GM21381 (cell line): ENCODE results near the gene BACH2.
A peak's percentile ranks its signal among the peaks of the same experiment; 100 is the strongest.
"Not testable (repeated sequence)": the region's sequence is repeated elsewhere in the genome, so short reads cannot be mapped to it uniquely, and the experiment has no call there.

Source experiments
- ATAC-seq: cut with Tn5 transposase; IDR thresholded peaks from one replicate; pipeline ENCODE4 v1.9.1; 2021; ENCODE audit warnings: mild to moderate bottlenecking, moderate library complexity; ENCODE audit not compliant: unreplicated experiment

The BACH2 gene

DNA sequence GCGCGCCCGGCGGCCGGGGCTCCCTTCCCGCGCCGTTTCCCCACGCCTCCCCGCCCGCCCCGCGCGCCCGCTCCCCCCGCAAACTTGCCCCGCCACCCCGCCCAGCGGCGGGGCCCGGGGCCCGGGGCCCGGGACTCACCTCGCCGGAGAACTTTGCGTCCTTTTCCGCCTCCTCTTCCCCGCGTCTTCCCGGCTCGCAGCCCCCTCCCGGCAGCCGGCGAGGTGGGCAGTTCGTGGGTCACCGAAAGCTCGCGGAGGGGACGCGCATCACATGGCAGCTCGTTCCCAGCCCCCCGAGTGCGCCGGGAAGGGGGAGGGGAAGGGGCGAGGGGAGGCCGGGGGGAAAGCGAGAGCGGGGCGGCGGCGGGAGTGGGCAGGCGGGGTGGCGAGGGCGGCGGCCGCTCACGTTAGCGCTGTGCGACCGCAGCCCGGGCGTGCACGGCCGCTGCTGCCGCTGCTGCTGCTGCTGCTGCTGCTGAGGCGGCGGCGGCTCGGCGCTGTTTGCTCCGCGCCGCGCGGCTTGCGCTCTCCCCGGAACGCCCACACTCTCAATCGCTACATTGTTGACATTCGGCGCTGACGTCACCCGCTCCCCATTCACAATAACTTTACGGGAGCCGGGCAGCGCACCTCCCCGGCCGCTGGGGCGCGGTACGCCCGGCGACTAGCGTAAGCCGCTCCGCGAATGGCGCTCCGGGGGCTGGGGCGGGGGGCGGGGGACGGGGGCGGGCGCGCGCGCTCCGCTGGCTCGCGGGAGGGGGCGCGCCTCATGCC is at the start of gene BACH2:
Gene BACH2 (minus strand): TSS at position 503 of the 774 bp plus-strand sequence. CDS start 287,999 bp downstream, outside the sequence.
- ATAC-seq = peak; percentile 77

GRCh38 chr6:90343576-90343975 is 46.9 kb upstream of the BACH2 start:
- no peak for ATAC-seq

DNA sequence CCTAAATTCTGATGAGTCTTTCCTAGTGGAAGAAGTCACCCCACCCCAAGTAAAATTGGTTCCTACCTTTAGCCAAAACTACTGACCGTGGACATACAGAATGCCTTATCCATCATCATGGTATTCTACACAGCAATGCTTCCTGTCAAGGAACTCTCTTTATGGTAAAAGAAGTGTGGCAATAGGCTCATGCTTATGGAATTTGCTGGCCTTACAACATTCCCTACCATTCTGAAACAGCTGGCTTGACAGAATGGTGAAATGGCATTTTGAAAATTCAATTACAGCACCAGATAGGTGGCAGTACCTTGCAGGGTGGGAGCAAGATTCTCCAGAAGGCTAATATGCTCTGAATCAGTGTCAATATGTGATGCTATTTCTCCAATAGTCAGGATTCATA is 41.8 kb upstream of the BACH2 start:
- ATAC-seq = no peak

DNA sequence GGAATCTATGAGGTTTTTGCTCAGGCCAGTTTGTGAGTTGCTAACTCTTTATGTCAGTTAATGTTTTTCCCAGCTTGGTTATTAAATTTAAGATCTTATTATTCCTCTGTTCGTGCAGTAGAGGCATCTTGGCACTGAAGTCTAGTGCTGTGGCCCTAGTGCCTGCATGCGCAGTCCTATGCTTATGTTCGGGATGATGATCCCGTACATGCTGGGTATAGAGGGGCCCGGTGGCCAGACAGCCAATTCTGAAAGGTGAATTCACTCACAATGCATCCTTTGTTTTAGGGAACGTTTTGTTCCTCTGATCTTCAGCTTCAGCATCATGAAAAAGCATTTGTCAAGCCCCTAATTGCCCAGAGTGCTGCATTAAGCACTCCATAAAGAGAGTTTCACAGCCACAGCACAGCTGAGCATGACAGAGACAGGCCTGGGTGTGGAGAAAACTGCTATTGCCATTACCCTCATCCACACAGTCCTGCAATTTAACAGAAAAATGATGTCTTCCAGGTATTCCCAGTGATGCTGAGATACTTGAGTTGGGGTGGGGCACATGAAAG is 39.8 kb upstream of the BACH2 start:
- ATAC-seq = no peak

DNA sequence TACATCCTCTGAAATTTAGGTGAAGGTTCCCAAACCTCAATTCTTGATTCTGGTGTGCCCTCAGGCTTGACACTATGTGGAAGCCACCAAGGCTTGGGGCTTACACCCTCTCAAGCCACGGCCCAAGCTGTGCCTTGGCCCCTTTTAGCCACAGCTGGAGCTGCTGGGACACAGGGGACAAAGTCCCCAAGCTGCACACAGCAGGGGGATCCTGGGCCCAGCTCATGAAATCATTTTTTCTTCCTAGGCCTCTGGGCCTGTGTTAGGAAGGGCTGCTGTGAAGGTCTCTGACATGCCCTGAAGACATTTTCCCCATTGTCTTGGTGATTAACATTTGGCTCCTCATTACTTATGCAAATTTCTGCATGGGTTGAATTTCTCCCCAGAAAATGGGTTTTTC is 37.3 kb upstream of the BACH2 start:
- ATAC-seq = no peak

- ATAC-seq = not testable (repeated sequence)
Observed at GRCh38 chr6:90332978-90333543, 36.4 kb upstream of the BACH2 start.

- no peak for ATAC-seq
Observed at GRCh38 chr6:90329386-90330077, 32.9 kb upstream of the BACH2 start.

DNA sequence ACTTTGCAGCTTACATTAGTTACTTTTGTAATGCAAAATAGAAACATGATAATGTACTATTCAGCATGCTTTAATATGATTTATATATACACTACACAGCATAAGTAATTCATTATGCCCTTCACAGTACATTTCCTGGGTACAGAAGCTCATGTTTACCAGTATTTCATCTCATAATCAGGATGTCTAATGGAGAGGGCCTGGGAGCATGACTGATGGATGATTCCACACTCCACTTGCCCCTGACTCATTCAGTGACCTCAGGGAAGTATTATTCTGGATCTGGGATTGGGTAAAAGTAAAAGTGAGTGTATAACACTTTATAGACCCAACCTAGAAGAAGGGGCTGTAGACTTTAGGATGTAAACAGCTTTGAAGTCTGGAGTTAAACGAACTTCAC is 31.4 kb upstream of the BACH2 start:
- no peak for ATAC-seq

DNA sequence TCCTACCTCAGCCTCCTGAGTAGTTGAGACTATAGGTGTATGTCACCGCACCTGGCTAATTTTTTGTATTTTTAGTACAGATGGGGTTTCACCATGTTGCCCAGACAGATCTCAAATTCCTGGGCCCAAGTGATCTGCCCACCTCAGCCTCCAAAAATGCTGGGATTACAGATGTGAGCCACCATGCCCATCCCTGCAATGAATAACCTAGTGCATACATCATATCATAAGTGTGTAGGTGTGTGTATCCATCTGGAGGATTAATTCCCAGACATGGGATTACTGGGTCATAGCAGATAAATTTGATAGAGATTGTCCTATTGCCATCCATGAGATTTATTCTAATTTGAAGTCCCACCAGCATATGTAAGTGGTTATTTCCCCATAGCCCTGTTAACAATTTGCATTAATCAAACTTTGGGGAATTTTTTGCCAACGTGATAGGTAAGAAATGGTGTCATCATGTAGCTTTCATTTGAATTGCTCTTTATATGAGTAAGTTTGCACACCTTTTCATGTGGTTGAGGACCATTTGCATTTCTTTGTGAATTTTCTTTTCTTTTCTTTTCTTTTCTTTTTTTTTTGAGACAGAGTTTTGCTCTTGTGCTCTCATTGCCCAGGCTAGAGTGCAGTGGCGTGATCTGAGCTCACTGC is 29.9 kb upstream of the BACH2 start:
- no peak for ATAC-seq

GRCh38 chr6:90323706-90324105 is 27.1 kb upstream of the BACH2 start:
- no peak for ATAC-seq

DNA sequence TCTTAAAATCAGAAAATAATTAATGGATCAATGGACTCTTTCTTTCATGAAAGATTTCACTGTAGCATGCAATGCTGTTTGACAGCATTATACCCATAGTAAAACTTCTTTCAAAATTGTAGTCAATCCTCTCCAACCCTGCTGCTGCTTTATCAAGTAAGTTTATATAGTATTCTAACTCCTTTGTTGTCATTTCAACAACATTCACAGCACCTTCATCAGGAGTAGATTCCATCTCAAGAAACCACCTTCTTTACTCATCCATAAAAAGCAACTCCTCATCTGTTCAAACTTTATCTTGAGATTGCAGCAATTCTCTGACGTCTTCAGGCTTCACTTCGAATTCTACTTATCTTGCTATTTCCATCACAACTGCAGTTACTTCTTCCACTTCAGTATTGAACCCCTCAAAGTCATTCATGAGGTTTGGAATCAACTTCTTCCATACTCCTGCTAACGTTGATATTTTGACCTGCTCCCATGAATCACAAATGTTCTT is 26.4 kb upstream of the BACH2 start:
- no peak for ATAC-seq

DNA sequence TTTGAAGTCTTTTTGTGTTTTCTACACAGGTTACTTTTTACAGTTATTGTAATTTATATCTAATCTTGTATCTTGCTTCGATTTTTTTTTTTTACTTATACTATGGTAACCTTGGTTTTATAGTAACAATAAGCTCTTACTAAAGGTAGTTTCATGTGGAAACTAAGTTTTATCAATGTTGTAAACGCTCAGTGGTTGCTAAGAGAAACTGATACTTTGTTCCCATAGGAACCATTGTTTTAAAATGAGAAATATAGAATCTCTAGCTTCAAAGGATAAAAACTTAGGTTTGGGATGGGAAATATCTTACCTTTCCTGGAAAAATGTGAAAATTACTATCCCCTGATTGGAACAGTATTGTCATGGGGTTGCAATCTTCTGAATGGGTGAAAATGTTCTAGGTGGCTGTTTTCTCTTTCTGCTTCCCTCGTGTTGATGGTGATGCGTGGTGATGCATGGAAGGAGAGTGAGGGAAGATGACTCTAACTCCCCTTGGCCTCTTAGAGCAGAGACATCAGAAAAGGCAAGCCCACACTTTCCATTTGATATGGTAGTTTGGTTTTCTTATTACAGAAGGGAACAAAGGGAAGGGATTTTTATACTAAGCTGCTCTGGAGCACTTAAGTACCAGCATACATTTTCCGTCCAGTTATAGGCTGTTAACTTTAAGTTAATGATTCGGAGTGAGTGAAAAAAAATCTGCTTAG is 23.5 kb upstream of the BACH2 start:
- ATAC-seq = no peak

DNA sequence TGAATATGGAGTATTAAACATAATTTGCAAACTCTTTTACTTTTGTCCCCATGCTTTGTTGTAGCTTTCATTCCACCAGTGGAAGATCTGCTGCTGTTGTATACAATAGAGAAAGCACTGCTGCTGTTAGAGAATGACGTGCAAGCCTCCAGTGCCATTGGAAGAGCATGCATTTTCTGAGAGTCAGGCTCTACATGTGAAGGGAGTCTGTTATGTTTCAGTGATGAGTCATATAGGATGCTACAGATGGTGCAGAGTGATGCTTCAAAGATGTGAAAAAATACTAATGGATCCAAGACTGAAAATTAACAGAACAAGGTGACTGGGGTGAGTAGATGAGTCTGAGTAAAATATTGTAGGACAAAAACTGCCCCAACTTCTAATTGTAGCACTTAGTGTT is 22.4 kb upstream of the BACH2 start:
- no peak for ATAC-seq

GRCh38 chr6:90315986-90316385 is 19.3 kb upstream of the BACH2 start:
- ATAC-seq = no peak

DNA sequence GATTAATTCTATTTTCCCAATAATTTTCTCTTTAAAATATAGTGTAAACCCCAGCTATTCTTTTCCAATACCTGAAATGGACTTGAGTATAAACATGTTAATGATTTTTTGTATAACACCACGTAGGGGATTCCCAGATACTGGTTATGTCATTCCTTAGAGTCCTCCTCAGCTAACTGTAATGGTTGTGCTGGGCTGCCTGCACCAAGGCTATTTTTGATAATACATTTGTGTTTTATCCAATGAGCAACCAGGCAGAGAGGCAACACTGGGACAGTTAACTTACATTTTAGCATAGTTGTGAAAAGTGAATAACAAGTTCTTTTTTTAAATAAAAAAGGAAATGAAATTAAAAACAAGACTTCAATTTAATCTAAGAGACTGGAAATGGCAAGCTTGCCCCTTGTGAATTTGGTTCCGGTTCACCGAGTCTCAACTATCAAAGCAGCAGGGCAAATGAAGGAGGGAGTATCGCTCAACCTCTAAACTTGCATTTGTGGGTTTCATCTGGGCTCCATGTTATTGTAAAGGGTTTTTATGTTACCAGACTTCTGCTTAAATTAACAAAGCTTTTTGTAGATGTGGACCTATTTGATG is 18.8 kb upstream of the BACH2 start:
- no peak for ATAC-seq

- no peak for ATAC-seq
Observed at GRCh38 chr6:90314514-90314913, 17.9 kb upstream of the BACH2 start.

DNA sequence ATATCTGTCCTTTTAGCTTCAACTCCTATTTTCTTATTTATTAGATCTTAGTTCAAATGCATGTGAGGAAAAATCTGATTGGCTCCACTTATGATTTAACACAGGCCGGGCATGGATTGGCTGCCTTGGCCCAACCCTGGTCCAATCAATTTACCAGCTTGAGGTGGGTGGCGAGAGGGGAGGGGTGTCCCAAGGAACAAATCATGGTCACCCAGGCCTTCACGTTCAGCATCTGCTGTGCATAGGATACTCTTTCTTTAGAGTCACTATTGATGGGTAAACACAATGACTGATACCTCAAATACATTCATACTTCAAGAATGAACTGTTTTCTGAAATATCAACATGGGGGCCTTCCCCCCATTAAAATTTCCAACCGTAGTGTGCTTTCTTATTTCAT is 14.9 kb upstream of the BACH2 start:
- no peak for ATAC-seq

DNA sequence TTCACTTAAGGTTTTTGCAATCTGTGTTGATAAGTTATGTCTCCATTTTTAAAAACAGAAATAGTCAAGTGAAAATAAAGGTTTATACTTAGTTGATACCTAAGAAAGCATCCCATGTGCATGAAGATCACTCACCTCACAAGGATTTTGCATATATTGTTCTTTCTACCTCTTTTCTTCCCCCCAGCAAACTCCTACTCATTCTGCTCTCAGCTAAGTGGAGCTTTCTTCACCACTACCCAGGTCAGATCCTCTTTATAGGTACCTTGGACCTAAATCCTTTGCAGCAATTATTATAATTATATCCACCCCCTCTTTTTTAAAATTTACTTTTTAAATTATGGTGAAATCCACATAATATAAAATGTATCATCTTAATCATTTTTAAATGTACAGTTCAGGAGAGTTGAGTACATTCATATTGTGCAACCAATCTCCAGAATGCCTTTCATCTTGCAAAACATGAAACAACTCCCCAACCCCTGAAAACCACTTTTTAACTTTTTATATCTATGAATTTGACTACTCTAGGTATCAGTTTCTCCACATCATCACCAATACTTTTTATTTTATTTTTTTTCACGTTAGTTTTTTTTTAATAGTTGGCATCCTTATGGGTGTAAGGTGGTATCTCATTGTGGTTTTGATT is 9.3 kb upstream of the BACH2 start:
- ATAC-seq = no peak

DNA sequence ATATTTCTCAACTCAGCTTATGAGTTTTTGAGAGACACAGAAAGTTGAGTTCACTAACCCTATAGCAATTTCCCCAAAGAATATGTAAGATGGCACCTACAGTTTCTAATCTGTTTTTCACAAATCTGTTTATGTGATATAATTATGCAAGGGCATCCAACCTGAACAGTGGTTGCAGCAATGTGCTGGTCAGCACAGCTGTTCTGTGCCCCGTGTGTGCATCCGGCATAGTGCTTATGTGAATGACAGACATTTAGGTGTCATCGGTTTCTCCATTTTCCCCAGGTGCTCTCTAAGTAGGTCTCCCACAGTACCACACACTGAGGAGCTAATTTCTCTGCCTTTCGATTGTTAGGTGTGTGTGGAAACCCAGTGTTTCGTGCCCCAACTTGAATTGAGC is 7.7 kb upstream of the BACH2 start:
- ATAC-seq = no peak

GRCh38 chr6:90303039-90303438 is 6.4 kb upstream of the BACH2 start:
- no peak for ATAC-seq
